ENCODE measurements around the gene CCM2.
"Not testable (repeated sequence)": the region's sequence is repeated elsewhere in the genome, so short reads cannot be mapped to it uniquely, and the experiment has no call there.

CCM2 gene

GRCh38 chr7:45001826-45002225, 1.8 kb downstream of the CCM2 start:
- DNase-seq = no peak

- no peak for DNase-seq
Measured at GRCh38 chr7:45003789-45004188, 3.8 kb downstream of the CCM2 start.

- no peak for DNase-seq
Measured at GRCh38 chr7:45007106-45007505, 7.1 kb downstream of the CCM2 start.

- no peak for DNase-seq
Measured at GRCh38 chr7:45007571-45008328, 7.7 kb downstream of the CCM2 start.

GRCh38 chr7:45013465-45013967, 13.5 kb downstream of the CCM2 start:
- DNase-seq = no peak

GRCh38 chr7:45015313-45015712, 15.3 kb downstream of the CCM2 start:
- DNase-seq = no peak

- DNase-seq = no peak
Measured at GRCh38 chr7:45017253-45017652, 17.3 kb downstream of the CCM2 start.

GRCh38 chr7:45020915-45021314, 20.9 kb downstream of the CCM2 start:
- DNase-seq = no peak

GRCh38 chr7:45021604-45022296, 21.7 kb downstream of the CCM2 start:
- no peak for DNase-seq

- DNase-seq = no peak
Measured at GRCh38 chr7:45024126-45024744, 24.2 kb downstream of the CCM2 start.

- not testable (repeated sequence) for DNase-seq
Measured at GRCh38 chr7:45025473-45025872, 25.5 kb downstream of the CCM2 start.

- DNase-seq = no peak
Measured at GRCh38 chr7:45026013-45026412, 26.0 kb downstream of the CCM2 start.

- no peak for DNase-seq
Measured at GRCh38 chr7:45026984-45027773, 27.2 kb downstream of the CCM2 start.

- no peak for DNase-seq
Measured at GRCh38 chr7:45027774-45028114, 27.7 kb downstream of the CCM2 start.

GRCh38 chr7:45028138-45028919, 28.3 kb downstream of the CCM2 start:
- no peak for DNase-seq

GRCh38 chr7:45028920-45029344, 28.9 kb downstream of the CCM2 start:
- DNase-seq = no peak

- DNase-seq = no peak
Measured at GRCh38 chr7:45031829-45032228, 31.8 kb downstream of the CCM2 start.

GRCh38 chr7:45032421-45032820, 32.4 kb downstream of the CCM2 start:
- no peak for DNase-seq

GRCh38 chr7:45033261-45033930, 33.4 kb downstream of the CCM2 start:
- no peak for DNase-seq

- no peak for DNase-seq
Measured at GRCh38 chr7:45033931-45034290, 33.9 kb downstream of the CCM2 start.

- not testable (repeated sequence) for DNase-seq
Measured at GRCh38 chr7:45034710-45035109, 34.7 kb downstream of the CCM2 start.

- no peak for DNase-seq
Measured at GRCh38 chr7:45035371-45035770, 35.4 kb downstream of the CCM2 start.

All from NCI-H1930 (cell line).